Left ventricle myocardium inferior (tissue), 1 donor: Measurements from ENCODE around the gene CCDC182. TPM values are rescaled to one million over a fixed set of nuclear protein-coding genes. Genes with fewer than 3 reads are reported as not detected.

Source experiments
- DNase-seq: peaks from one replicate; pipeline ENCODE4 v3.0.0-alpha.2; 2020
- H3K27ac ChIP-seq: fragments of 200-600 bp; replicated peaks from 2 replicates; pipeline ENCODE4 v1.8.0; 2021
- H3K27me3 ChIP-seq: fragments of 200-600 bp; 2 replicates; pipeline ENCODE4 v1.8.0; 2021; ENCODE audit warnings: low read depth
- H3K36me3 ChIP-seq: fragments of 200-600 bp; 2 replicates; pipeline ENCODE4 v1.8.0; 2021
- H3K4me1 ChIP-seq: fragments of 200-600 bp; 2 replicates; pipeline ENCODE4 v1.8.0; 2021
- H3K4me3 ChIP-seq: fragments of 200-600 bp; 2 replicates; pipeline ENCODE4 v1.8.0; 2021; ENCODE audit warnings: mild to moderate bottlenecking, moderate library complexity
- H3K9me3 ChIP-seq: fragments of 200-600 bp; replicated peaks from 2 replicates; pipeline ENCODE4 v1.8.0; 2021
- intact Hi-C: fragments of 100-400 bp; cut with micrococcal nuclease; formaldehyde crosslinking; loops from one replicate; pipeline ENCODE4 v1.11.0; 2022
- total RNA-seq: library from RNA; stranded (reverse); fragmentation: NEBNext Ultra II Directional; extraction: Animal tissue kit (Norgen Biotek cat#: 25700); gene quantifications from one replicate; pipeline ENCODE4 v1.2.1, GENCODE V29; 2021
- TF ChIP-seq, protein P1 (sequence below): fragments of 200-600 bp; IDR thresholded peaks from 2 replicates; pipeline ENCODE4 v1.8.0; 2021; ENCODE audit warnings: antibody characterized with exemption, mild to moderate bottlenecking, borderline replicate concordance
- donor health status: DM: no; HTN: yes; CAD: no; lungs with severe emphysema.

The CCDC182 gene
- total RNA-seq, 1 donor from 2014 or later: not detected

DNA sequence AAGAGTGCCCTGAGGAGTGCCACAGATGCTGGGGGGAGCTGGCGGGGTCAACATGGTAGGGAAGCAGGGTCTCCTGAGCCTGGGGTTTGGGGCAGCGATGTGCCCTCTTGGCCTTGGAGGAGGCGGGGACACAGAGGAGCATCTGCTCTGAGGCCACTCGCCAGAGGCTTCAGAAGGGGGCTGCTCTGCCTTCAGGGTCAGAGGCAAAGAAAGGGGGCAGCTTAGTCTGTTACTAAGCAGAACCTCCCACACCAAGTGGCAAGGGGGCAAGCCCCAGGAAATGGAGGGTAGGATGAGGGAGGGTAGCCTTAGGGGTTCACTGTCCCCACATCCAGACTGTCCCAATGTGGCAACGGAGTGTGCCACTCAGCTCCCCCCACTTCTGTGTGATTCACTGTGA lies 18.3 kb downstream of the CCDC182 start:
- H3K36me3 ChIP-seq: no peaks in the 10 kb centered on the region
- intact Hi-C loops: no loop called here
- H3K9me3 ChIP-seq: no peaks in the 10 kb centered on the region
- TF ChIP-seq, protein P1, sequence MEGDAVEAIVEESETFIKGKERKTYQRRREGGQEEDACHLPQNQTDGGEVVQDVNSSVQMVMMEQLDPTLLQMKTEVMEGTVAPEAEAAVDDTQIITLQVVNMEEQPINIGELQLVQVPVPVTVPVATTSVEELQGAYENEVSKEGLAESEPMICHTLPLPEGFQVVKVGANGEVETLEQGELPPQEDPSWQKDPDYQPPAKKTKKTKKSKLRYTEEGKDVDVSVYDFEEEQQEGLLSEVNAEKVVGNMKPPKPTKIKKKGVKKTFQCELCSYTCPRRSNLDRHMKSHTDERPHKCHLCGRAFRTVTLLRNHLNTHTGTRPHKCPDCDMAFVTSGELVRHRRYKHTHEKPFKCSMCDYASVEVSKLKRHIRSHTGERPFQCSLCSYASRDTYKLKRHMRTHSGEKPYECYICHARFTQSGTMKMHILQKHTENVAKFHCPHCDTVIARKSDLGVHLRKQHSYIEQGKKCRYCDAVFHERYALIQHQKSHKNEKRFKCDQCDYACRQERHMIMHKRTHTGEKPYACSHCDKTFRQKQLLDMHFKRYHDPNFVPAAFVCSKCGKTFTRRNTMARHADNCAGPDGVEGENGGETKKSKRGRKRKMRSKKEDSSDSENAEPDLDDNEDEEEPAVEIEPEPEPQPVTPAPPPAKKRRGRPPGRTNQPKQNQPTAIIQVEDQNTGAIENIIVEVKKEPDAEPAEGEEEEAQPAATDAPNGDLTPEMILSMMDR: no peak
- peaks cover 5% of the 10 kb centered on the region for H3K27me3 ChIP-seq
- no peaks in the 10 kb centered on the region for H3K4me1 ChIP-seq
- no peak overlapping the region for H3K27ac ChIP-seq
- DNase-seq: no peak
- no peak overlapping the region for H3K4me3 ChIP-seq

DNA sequence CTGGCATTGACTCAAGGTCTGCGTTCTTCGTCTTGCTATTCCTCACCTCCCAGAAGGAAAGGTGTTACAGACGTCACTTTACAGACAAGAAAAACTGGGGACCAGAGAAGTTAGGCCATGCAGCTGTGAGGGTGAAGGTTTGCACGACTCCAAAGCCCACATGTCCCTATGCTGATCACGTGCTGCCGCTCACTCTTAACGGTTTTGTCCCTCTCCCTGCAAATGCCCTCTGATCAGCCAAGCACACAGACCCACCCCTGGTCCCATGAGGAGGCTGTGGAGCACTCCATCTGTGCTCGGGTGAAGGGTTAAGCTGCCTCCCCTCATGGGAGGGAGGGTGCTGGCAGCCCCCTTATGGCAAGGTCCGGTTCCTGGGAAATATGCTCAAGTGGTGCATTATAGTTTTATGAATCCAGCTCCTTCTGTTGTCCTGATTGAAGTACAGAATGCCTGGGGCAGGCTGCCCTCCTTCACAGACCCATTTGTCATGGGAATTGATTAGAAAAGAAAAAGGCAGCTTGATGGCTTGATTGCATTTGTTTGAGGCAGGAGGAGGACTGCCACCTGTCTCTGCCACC lies 18.8 kb downstream of the CCDC182 start:
- Histone ChIP-seq H3K27me3 (peaks cover 5% of the 10 kb centered on the region), H3K9me3 (no peaks in the 10 kb centered on the region), H3K27ac (no peak overlapping the region), H3K4me3 (no peak overlapping the region), H3K4me1 (no peaks in the 10 kb centered on the region), H3K36me3 (no peaks in the 10 kb centered on the region)
- TF ChIP-seq, protein P1: no peak
- no peak for DNase-seq
- intact Hi-C loops: no loop called here

DNA sequence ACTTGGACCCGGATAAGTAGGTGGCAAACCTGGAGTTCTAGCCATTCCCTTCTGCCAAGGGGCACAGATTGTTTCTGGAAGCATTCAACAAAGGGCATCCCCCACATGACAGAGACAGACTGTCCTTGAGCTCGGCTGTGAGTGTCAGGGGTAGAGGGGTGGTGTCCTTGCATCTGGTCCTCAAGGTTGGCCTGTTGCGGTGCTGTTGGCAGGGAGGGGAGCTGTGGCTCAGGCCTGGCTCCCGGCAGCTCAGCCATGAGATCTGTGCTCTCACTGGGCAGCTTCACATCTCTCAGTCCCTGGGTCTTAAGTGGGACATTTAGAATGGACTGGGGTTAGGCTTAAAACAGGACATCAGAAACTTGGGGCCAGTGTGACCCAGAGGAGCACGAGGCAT lies 20.4 kb downstream of the CCDC182 start:
- Histone ChIP-seq H3K27me3 (peaks cover 5% of the 10 kb centered on the region), H3K36me3 (no peaks in the 10 kb centered on the region), H3K9me3 (no peaks in the 10 kb centered on the region), H3K4me1 (no peaks in the 10 kb centered on the region), H3K4me3 (no peak overlapping the region), H3K27ac (no peak overlapping the region)
- TF ChIP-seq, protein P1: no peak
- DNase-seq: no peak
- intact Hi-C loops: no loop called here

DNA sequence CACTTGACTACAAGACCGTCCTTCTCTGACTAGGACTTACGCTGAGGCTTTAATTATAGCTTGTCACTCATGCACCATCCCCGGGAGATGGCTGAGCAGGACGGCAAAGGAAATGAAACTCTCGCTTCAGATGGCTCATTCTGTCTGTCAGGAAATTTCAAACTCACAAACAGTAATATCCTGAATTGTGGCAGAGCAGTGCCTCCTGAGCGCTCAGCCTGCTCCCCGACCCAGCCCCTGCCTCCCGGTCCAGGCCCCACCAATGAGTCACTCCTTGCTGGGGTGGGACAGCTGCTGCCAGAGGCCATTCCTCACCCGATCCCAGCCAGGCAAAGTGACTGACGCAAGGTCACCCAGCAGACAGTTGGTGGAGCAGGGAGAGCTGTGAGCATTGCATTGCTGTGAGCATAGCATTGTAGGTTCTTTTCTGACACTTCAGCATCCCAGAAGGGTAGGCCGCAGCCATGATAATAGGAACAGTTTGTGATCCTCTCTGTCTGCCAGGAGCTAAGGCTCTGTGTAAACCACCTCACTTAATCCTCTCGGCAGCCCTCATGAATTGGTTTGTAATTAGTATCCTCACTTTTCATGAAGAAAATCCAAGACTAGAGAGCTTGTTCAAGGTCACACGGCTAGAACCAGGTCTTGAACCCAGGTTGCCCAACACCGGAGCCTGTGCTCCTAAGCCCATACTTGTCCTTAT lies 20.9 kb downstream of the CCDC182 start:
- Histone ChIP-seq H3K27me3 (peaks cover 5% of the 10 kb centered on the region), H3K36me3 (no peaks in the 10 kb centered on the region), H3K4me1 (no peaks in the 10 kb centered on the region), H3K9me3 (no peaks in the 10 kb centered on the region), H3K4me3 (no peak overlapping the region), H3K27ac (no peak overlapping the region)
- TF ChIP-seq, protein P1: no peak
- intact Hi-C loops: no loop called here
- DNase-seq: no peak

DNA sequence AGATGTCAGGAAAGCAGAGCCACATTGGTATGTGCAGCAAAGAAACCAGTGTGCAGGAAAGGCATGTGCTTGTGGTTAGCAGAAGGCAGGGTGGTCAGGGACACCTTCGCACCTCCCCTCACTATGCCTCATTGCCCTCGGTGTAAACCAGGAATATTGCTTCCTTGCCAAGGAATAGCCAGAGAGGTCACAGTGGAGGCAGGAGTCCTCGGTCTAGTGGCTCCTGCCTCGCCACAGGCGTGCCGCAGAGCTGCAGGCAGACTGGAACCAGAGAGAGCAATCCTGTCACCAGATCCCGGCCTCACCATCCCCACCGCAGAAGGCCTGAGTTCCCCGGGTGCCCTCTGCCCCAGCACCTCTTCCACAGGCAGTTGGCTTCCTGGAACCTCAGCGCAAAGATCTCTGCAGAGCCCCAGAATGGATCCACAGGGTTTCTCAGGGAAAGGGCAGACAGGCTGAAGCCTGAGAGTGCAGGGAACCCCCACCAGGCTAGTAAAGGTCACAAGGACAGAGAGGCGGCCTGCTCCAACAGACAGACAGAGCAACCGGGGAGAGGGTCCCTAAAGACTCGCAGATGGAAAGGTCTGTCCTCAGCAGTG lies 21.6 kb downstream of the CCDC182 start:
- intact Hi-C loops: no loop called here
- DNase-seq: no peak

More for the DNA sequence above, 21.6 kb downstream of the CCDC182 start:
- no peak overlapping the region for H3K27ac ChIP-seq
- no peaks in the 10 kb centered on the region for H3K9me3 ChIP-seq
- no peaks in the 10 kb centered on the region for H3K4me1 ChIP-seq
- TF ChIP-seq, protein P1: no peak
- no peak overlapping the region for H3K4me3 ChIP-seq
- peaks cover 5% of the 10 kb centered on the region for H3K27me3 ChIP-seq
- H3K36me3 ChIP-seq: no peaks in the 10 kb centered on the region
